Upper lobe of left lung (tissue), 4 donors: ENCODE measurements around the gene MFN1.

Source experiments
- EP300 ChIP-seq, 4 donors: sonication (generic); formaldehyde crosslinking; IDR thresholded peaks; one replicate each; pipeline ENCODE4 v1.5.1; 2017; ENCODE audit warnings: antibody characterized with exemption in 4 of 4, control low read depth in 2 of 4
- POLR2A ChIP-seq, 4 donors: fragments of 450-650 bp; IDR thresholded peaks; one replicate each; pipeline ENCODE4 v1.5.1; 2016 to 2017; ENCODE audit warnings: antibody characterized with exemption in 4 of 4, mild to moderate bottlenecking in 2 of 4
- POLR2AphosphoS5 ChIP-seq, 2 donors: sonication (generic); formaldehyde crosslinking; IDR thresholded peaks; one replicate each; pipeline ENCODE4 v1.5.1; 2017; ENCODE audit warnings: antibody characterized with exemption in 2 of 2
- TF ChIP-seq, protein P1 (sequence below), 6 experiments: fragments of 450-650 bp in 4 of 6; fragments of 200-600 bp in 2 of 6; sonication (generic) in 2 of 6; IDR thresholded peaks; one replicate each; pipeline ENCODE4 v1.5.1; 2016 to 2019; ENCODE audit warnings: antibody characterized with exemption in 6 of 6

DNA sequence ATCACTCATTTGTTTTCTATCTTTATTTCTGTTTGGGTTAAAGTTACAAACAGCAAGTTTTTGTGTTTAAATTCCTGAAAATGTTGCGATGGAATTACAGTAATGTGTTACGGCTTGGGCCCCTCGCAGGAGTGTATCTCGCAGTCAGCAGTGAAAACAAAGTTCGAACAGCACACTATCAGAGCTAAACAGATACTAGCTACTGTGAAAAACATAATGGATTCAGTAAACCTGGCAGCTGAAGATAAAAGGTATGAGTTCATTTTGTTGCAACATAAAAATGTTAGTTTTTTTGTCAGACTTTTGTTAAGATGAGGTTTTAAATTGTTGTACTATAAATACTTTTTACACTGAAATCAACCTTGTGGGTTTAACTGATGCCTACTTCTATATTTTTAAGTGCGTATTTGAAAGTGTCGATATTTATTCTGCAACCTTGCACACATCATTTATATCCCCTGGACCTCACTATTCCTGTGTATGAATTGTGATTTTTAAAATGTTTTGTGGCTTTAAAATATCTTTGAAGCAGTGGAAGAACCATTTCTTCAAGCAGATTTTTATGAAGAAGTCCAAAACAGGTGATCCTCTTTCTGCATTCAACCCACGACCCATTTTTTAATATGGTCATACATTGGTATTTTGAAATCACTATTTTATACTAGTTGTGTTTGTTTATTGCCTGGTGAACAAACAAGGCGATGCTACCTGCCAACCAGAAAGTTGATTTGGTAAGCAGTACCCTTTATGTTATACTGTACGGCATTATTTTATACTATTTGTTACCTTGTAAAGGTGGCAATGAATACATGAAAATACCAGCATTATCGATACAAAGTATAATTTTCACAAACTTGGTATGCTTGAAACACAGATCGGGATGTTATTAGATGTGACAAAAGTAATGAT, 27.8 kb downstream of the MFN1 start:
- TF ChIP-seq, protein P1, sequence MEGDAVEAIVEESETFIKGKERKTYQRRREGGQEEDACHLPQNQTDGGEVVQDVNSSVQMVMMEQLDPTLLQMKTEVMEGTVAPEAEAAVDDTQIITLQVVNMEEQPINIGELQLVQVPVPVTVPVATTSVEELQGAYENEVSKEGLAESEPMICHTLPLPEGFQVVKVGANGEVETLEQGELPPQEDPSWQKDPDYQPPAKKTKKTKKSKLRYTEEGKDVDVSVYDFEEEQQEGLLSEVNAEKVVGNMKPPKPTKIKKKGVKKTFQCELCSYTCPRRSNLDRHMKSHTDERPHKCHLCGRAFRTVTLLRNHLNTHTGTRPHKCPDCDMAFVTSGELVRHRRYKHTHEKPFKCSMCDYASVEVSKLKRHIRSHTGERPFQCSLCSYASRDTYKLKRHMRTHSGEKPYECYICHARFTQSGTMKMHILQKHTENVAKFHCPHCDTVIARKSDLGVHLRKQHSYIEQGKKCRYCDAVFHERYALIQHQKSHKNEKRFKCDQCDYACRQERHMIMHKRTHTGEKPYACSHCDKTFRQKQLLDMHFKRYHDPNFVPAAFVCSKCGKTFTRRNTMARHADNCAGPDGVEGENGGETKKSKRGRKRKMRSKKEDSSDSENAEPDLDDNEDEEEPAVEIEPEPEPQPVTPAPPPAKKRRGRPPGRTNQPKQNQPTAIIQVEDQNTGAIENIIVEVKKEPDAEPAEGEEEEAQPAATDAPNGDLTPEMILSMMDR (IDR thresholded peaks at IDR 0.05), result no peak
- TF ChIP-seq POLR2A (IDR thresholded peaks at IDR 0.05), result no peak
- TF ChIP-seq EP300 (IDR thresholded peaks at IDR 0.05), result no peak
- TF ChIP-seq POLR2AphosphoS5 (IDR thresholded peaks at IDR 0.05), result no peak
